Stimulated activated CD4-positive, alpha-beta T cell treated with anti-CD3 and anti-CD28 coated beads, Interleukin-12 subunit alpha, Interleukin-12 subunit beta, amount 100 ng/mL, for 48 hours (primary cell): ENCODE measurements around the gene BCAS2.

Source experiments
- DNase-seq, 3 donors: peaks; one replicate each; pipeline ENCODE4 v3.0.0-alpha.2; 2020; ENCODE audit warnings: low read depth in 2 of 3, low spot score in 1 of 3

BCAS2 gene

DNA sequence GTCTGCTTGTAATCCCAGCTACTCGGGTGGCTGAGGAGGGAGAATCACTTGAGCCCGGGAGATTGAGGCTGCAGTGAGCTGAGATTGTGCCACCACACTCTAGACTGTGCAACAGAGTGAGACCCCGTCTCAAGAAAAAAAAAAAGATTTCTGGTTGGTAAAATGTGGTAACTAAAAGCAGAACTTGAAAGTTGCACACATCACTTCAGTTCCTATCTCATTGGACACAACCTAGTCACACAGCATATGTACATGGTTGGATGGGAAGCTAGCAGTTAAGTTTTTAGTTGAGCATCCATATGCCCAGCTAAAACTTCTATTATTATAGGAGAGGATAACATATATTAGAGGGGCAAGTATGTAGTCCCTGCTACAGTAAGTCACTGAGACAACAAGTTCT is 22.1 kb downstream of the BCAS2 start:
- DNase-seq: no peak

DNA sequence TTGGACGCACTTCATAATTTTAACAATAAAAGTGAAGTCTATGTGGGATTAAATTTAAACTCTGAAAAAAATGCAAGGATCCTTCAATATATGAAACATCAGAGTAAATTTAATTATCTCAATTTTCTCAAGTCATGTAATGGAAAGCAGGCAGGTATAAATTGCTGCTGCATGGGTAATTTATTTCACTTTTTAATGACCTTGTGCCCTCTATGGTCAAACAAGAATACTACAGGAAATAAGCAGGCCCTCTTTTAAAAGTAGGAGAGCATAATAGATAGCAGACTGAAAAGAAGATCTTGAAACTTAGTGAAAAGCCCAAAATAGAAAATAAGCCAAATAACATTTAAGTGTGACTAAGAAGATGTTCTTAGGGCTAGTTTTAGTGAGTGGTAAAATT is 22.9 kb downstream of the BCAS2 start:
- DNase-seq: no peak

DNA sequence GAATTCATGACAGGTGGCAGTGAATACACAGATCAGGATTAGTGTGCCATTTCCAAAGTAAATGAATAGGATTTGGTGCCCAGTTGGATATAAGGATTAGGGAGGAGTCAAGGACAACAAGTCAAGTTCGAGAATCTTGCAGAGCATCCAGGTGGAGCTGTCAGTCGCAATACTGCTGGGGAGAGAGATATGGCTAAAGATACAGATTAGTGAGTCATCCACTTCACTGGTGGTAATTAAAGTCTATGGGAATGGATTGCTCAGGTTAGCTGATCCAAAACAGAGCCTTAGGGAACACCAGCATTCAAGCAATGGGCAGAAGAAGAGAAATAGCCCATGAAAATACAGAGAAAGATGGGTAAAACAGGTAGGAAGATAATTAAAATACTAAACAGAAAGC is 26.8 kb downstream of the BCAS2 start:
- DNase-seq: no peak

DNA sequence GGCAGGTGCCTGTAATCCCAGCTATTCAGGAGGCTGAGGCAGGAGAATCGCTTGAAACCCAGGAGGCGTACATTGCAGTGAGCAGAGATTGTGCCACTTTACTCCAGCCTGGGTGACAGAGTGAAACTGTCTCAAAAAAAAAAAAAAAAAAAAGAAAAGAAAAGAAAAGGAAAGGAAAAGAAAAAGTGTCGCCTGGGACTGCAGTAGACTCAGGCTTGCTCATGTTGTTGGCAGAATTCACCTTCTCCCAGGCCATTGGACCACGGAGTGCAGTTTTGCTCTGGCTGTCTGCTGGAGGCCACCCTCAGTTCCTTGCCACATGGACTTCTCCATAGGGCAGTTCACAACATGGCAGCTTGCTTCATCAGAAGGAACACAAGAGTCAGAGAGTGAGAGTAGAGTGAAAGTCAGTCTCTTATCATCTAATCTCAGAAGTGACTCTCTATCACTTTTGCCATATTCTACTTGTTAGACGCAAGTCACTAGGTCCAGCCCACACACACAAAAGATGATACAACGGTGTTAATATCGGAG is 29.2 kb downstream of the BCAS2 start:
- no peak for DNase-seq

DNA sequence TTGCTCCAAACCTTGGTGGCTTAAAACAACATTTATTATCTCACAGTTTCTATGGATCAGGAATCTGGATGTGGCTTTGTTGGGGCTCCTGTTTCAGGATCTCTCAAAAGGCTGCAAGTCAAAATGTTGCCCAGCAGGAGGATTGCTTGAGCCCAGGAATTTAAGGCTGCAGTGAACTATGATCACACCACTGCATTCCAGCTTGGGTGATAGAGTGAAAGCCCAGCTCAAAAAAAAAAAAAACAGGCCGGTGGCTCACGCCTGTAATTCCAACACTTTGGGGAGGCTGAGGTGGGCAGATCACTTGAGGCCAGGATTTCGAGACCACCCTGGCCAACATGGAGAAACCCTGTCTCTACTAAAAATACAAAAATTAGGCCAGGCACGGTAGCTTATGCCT is 30.0 kb downstream of the BCAS2 start:
- no peak for DNase-seq

DNA sequence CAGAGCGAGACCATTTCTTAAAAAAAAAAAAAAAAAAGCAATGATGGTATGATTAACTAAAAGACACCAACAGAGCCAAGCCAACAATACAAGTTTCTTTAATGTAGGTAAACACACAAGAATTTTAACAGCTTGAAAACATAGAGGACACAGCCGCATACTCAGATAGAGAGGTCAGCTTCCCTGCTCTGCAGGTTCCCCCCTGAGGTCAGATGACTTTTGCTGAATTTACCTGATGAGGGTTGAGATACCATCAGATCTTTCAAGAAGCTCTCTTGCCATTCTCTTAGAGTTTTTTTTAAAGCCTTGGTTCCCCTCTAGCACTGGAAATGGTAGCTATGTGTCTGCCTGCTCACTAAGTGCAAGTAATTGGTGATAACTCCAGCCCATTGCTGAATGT is 31.1 kb downstream of the BCAS2 start:
- no peak for DNase-seq

DNA sequence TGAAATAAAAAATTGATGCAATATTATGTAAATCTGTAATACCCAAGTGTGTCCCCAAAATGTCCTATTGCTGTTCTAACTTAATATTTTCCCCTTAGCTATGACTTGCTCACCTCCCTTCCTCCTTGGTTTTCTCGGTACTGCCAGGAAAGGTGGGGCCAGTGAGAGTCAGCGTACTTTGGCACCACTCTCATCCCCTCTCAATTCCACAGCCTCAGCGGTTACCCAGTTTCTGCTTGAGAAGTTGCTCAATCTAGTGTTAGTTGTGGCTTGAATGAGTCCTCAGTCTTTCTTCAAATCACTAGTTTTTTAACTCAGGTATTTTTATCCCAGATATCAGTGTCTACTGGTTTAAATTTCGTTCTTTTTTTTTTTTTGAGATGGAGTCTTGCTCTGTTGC is 32.3 kb downstream of the BCAS2 start:
- DNase-seq: no peak

DNA sequence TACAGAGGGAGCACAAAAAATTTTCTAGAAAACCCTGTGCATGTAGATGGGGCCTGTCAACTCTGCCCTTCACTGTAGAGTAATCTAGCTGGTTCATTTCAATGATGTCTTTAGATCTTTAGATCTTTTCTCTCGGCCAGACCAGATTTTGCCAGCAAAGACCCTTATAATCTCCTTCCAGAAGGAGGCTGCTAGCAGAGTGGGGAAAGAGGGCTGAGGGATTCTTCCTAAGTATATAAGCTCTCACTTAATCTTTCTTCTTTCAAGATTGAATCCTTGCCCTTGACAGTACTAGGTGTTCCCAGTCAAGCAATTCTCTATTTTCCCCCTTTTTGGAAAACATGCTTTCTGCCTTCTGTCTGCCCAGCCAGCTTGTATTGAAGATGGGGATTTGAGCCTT is 34.3 kb downstream of the BCAS2 start:
- DNase-seq: no peak

DNA sequence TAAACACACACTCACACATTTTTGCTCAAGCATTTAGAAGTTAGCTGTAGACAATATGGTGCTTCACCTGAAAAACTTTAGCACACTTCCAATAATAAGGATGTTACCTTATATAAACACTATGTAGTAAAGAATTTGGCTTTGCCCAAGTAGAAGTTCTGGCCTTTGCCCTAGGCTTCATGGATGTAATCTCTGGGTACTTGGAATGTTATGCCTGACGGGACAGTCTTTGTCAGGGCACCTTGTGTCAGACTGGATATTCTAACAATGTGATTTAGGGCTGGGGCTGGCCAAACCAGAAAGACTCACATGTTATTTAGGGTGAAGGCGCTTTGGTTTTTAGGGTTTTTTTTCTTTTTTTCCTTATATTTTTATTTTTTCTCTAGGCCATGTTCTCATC is 35.6 kb downstream of the BCAS2 start:
- no peak for DNase-seq

DNA sequence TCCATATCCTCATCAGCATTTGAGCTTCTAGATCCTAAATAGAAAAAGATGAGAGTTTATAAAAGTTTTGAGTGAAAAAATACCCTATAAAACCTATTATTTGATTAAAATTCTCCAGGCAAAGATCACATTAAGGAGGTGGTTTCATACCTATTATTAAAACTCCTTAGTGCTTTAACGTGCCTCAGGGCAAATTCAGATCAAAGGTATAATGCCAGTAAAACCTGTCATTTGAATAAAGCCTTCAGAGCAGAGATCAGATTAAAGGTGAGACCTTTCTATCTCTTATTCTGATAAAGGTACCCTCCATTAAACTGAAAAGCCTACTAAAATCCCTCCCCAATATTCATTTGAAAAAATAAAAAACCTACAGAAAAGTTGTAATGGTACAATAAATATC is 36.1 kb downstream of the BCAS2 start:
- DNase-seq: no peak

DNA sequence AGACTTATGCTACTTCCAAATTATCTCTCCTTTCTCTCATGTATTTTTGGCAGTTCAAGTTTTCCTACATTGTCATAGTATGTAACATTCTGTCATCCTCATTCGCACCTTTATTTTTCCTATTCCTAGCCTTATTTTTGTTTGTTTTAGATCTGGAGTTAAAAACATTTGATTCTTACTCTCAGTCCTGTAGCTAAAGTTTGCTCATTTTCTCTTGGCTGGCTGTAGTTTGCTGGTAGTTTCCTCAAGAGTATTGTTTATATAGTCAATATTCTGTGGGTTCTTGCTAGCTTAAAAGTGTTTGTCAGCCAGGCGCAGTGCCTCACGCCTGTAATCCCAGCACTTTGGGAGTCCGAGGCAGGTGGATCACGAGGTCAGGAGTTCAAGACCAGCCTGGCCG is 40.6 kb downstream of the BCAS2 start:
- no peak for DNase-seq

DNA sequence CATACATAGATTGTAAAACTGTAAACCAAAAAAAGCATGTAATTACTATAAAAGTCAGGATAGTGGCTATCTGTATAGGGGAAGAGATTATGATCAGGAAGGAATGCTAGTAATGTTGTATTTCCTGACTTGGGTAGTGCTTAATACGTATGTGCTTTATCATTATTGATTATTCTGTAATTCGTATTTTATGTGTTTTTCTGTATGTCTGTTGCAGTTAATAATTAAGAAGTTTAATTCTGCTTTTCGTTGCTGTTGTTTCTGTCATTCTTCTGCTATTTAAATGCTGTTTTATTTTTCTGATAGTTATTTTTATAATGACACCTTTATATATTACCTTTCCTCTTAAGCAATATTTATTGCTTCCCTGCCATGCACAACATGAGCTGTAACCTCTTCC is 41.1 kb downstream of the BCAS2 start:
- DNase-seq: no peak

DNA sequence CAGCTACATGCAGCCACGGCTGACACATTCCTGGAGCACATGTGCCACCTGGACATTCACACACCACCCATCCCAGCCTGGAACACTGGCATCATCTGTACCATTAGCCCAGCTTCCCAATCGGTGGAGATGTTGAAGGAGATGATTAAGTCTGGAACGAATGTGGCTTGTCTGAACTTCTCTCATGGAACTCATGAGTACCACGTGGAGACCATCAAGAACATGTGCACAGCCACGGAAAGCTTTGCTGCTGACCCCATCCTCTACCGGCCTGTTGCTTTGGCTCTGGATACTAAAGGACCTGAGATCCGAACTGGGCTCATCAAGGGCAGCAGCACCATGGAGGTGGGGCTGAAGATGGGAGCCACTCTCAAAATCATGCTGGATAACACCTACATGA is 45.4 kb downstream of the BCAS2 start:
- DNase-seq: no peak

DNA sequence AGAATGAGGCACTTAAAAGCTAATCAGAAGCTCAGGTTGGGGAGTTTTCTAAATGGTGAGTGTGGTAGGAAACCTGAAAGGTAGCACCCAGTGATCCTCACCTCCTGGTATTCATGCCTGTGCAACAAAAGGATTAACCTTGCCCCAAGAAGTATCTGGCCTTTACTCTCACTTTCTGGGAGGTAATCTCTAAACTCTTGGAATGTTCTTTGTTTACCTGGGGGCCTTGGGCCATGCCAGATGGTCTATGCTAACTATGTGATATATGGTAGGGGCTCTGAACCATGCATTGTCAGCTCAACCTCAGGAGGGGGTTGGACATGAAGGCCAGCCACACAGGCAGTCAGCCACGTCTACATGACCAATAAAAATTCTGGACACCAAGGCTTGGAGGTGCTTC is 46.0 kb downstream of the BCAS2 start:
- DNase-seq: no peak

DNA sequence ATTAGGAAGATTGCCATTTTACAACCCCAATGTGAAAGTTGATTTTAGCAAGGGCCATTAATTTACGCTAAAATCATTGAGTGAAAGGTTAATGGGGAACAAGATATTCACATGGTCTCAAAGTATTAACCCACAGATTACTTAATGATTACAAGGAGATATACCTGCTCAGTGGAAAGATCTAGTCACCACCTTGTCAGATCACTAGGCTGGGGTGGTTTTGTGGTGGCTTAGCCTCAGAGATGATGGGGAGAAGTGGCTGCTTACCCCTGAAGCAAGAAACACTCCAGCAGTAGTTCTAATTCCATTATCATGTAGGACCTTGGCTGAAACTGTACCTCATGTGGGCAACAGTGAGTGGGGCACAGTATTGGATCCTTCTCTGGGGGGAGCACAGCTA is 50.3 kb downstream of the BCAS2 start:
- DNase-seq: no peak

DNA sequence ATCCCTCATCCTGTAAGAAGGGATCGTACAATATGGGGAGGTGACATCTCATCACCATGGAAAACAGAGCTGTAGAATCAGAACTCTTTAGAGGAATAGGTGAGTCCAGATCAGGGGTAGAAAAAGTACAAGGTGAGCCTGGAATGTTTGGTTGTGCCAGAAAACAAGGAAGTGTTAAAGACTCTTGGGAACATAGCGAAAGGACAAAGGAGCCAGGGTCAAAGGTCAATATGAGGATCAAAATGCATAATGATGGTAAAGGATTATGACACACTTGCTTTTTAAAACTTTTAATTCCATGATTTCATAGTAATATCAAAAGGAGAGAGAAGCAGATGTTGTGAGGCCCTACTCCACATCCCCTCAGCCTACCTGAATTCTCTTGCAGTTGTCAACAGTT is 51.2 kb downstream of the BCAS2 start:
- no peak for DNase-seq

DNA sequence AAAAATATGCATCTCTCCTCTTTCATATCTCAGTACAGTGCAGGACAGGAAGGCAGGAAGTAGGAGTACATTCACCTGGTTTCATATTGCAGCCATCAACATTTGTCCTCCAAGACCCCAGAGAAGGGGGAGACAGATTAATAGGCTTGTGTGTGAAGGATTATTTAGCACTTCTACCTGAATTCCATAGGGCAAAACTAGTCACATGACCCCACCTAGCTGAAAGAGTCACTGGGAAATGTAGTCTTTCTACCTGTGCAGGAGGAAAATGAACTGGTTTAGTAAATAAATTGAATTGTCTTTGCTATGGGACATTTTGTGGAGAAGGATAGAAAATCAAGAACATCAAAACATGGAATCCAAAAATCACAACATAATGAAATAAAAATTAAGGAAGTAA is 56.5 kb downstream of the BCAS2 start:
- DNase-seq: no peak

DNA sequence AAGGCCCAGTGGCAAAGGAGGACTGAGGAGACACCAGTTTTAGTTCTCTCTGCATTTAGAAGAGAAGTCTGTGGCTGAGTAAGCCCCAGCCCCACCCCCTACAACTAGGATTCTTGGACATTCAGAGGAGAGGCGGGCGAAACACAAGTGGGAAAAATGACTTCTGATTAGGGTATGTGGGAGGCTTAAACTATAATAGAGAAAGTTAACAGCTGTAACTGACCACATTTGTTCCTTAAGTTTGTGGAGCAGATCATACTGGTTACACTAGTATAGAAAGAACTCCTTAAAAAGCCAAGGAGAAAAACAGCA is 59.2 kb downstream of the BCAS2 start:
- no peak for DNase-seq

DNA sequence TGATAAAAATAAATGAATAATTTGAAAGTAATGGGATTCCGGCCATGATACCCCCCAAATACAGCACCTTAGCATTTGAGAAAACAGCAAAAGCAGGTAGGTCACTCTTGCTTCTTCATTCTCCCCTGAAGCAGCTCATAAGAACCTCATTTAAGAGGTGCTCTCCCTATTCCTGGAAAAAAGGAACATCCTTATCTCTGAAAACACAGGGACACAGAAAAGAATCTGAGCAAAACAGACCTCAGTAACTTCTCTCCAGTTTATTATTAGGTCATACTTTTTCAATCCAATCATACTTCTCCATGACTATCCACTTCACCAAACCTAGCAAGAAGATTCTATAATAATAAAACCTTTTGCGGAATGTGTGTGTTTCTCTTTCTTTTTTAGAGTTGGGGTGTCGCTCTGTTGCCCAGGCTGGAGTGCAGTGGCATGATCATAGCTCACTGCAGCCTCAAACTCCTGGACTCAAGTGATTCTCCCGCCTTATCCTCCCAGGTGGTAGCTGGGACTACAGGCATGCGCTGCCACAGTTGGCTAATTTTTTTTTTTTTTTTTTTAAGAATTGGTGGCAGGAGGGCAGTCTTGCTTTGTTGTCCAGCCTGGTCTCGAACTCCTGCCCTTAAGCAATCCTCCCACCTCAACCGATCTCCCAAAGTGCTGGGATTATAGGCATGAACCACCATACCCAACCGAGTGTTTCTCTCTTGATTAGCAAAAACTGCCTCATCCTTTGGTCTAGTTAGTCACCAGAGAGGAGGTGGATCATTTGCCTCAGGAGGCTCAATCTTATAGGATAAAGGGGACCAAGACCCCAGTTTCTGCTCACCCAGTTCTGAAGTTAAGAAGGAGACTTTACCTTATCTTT is 59.8 kb downstream of the BCAS2 start:
- DNase-seq: no peak
